K562 treated with DMSO at 1 percent for 12 hours (cell line): ENCODE data around the gene MMP19. TPM values are rescaled to one million over a fixed set of nuclear protein-coding genes. Genes with fewer than 3 reads are reported as not detected.

Experiments
- total RNA-seq: library from RNA; unstranded; fragments of 300-600 nt; gene quantifications from 2 replicates; pipeline ENCODE4 v1.2.3, GENCODE V29; 2022; ENCODE audit not compliant: insufficient read depth

Gene MMP19
- total RNA-seq: 0.61 and 1.6 TPM in 2 replicates

GRCh38 chr12:55842681-55843429 is at the start of gene MMP19:
MMP19 (minus strand) TSS chr12:55842936; CDS start chr12:55842830, 106 bp downstream.

DNA sequence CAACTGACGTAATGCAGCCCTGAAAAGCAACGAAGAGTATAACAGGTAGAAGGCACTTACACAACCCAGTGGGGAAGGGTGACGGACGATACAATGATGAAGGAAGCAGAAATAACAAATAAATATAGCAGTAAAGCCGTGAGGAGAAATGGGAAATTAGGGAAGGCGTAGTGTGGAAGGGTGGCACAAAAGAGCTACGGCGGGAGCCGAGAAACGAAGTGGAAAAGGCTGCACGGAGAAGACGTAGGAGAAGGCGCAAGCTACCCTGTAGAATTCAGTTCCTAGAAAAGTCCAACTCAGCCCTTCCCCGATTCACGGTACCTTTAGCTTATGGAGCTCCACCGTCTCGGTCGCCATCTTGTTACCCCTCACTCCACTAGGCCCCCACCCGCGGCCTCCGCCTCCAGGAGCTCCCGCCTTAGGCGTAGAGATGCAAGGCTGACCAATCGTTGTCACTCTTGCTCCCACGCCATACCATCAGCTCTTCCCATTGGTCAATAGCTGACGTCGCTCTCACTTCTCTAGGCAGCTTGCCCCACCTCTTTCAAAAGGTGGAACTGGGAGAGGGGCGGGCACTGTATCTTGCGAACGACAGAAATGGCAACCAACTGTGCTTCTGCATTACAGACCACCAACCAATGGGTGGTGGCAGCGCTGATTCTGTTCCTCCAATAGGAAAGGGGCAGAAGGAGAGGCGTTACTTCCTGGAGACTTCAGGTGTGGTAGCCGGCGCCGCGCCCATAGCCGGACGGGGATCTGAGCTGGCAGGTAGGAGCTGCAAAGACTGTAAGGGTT is 25.2 kb downstream of the MMP19 start, which contains the start of the genes ORMDL2 and SARNP:
Gene ORMDL2, plus strand, starts transcription at position 697 of the 795 bp plus-strand sequence. CDS start 959 bp downstream, outside the sequence.
Gene SARNP, minus strand, starts transcription at position 380 of the 795 bp plus-strand sequence. Its CDS starts 23 bp downstream, at position 357.

Other genes with a start within 250 kb of the MMP19 start
- not detected in 2 replicates for gene OR10P1, start 206.0 kb downstream of the MMP19 start, total RNA-seq
- gene ITGA7, start 135.0 kb downstream of the MMP19 start, total RNA-seq: 0.82 and 3.9 TPM in 2 replicates
- gene BLOC1S1, start 126.9 kb downstream of the MMP19 start, total RNA-seq: 72.5 and 131 TPM in 2 replicates
- 2.2 and 4.0 TPM in 2 replicates for gene RDH5, start 122.5 kb downstream of the MMP19 start, total RNA-seq
- gene CD63, start 113.9 kb downstream of the MMP19 start, total RNA-seq: 1,001 and 1,162 TPM in 2 replicates
- gene GDF11, start 99.8 kb downstream of the MMP19 start, total RNA-seq: 6.8 and 8.7 TPM in 2 replicates
- 95.9 and 113 TPM in 2 replicates for gene SARNP, start 25.2 kb downstream of the MMP19 start, total RNA-seq
- gene ORMDL2, start 24.9 kb downstream of the MMP19 start, total RNA-seq: 14.8 and 20.8 TPM in 2 replicates
- 10.8 and 24.3 TPM in 2 replicates for gene DNAJC14, start 13.3 kb downstream of the MMP19 start, total RNA-seq
- gene PYM1, start 85.0 kb upstream of the MMP19 start, total RNA-seq: 25.3 and 31.8 TPM in 2 replicates
- gene DGKA, start 88.2 kb upstream of the MMP19 start, total RNA-seq: 20.0 and 41.3 TPM in 2 replicates
- 1.6 and 2.3 TPM in 2 replicates for gene PMEL, start 123.1 kb upstream of the MMP19 start, total RNA-seq
- 60.8 and 102 TPM in 2 replicates for gene CDK2, start 123.9 kb upstream of the MMP19 start, total RNA-seq
- 24.7 and 53.6 TPM in 2 replicates for gene RAB5B, start 131.1 kb upstream of the MMP19 start, total RNA-seq
- 28.3 and 47.1 TPM in 2 replicates for gene SUOX, start 154.3 kb upstream of the MMP19 start, total RNA-seq
- gene IKZF4, start 178.1 kb upstream of the MMP19 start, total RNA-seq: 5.5 and 28.5 TPM in 2 replicates
- gene RPS26, start 199.0 kb upstream of the MMP19 start, total RNA-seq: 356 and 471 TPM in 2 replicates
- 4.0 and 6.2 TPM in 2 replicates for gene ERBB3, start 237.2 kb upstream of the MMP19 start, total RNA-seq